Upper lobe of left lung (tissue), 6 donors: Measurements from ENCODE around the gene ACCSL. TPM values are rescaled to one million over a fixed set of nuclear protein-coding genes. Genes with fewer than 3 reads are reported as not detected.

ENCODE experiments used
- ATAC-seq, 2 donors: fragments of 200-7000 bp; cut with Tn5 transposase; one replicate each; pipeline ENCODE4 v1.9.1; 2022; ENCODE audit warnings: mild to moderate bottlenecking in 2 of 2, moderate library complexity in 2 of 2; ENCODE audit not compliant: low FRiP score in 2 of 2
- DNase-seq, 2 donors: peaks; one replicate each; pipeline ENCODE4 v3.0.0-alpha.2; 2019 to 2020
- H3K27ac ChIP-seq, 4 donors: fragments of 200-600 bp; sonication (generic); one replicate each; pipeline ENCODE4 v1.5.1; 2016 to 2019
- H3K27me3 ChIP-seq, 4 donors: fragments of 200-600 bp; sonication (generic); one replicate each; pipeline ENCODE4 v1.5.1; 2017 to 2019
- H3K36me3 ChIP-seq, 4 donors: fragments of 200-600 bp; sonication (generic); one replicate each; pipeline ENCODE4 v1.5.1; 2016 to 2019
- H3K4me1 ChIP-seq, 4 donors: fragments of 200-600 bp; sonication (generic); one replicate each; pipeline ENCODE4 v1.5.1; 2018 to 2019
- H3K4me3 ChIP-seq, 4 donors: fragments of 200-600 bp; sonication (generic); one replicate each; pipeline ENCODE4 v1.5.1; 2017 to 2019; ENCODE audit warnings: mild to moderate bottlenecking in 2 of 4, moderate library complexity in 1 of 4
- H3K9me3 ChIP-seq, 4 donors: fragments of 200-600 bp; sonication (generic); one replicate each; pipeline ENCODE4 v1.5.1; 2018 to 2019
- CTCF ChIP-seq, 6 experiments: fragments of 450-650 bp in 4 of 6; fragments of 200-600 bp in 2 of 6; sonication (generic) in 2 of 6; IDR thresholded peaks; one replicate each; pipeline ENCODE4 v1.5.1; 2016 to 2019; ENCODE audit warnings: antibody characterized with exemption in 6 of 6
- EP300 ChIP-seq, 4 donors: sonication (generic); formaldehyde crosslinking; IDR thresholded peaks; one replicate each; pipeline ENCODE4 v1.5.1; 2017; ENCODE audit warnings: antibody characterized with exemption in 4 of 4, control low read depth in 2 of 4
- POLR2A ChIP-seq, 4 donors: fragments of 450-650 bp; IDR thresholded peaks; one replicate each; pipeline ENCODE4 v1.5.1; 2016 to 2017; ENCODE audit warnings: antibody characterized with exemption in 4 of 4, mild to moderate bottlenecking in 2 of 4
- POLR2AphosphoS5 ChIP-seq, 2 donors: sonication (generic); formaldehyde crosslinking; IDR thresholded peaks; one replicate each; pipeline ENCODE4 v1.5.1; 2017; ENCODE audit warnings: antibody characterized with exemption in 2 of 2
- WGBS, 2 donors: methylation state at CpG; one replicate each; pipeline ENCODE4 v1.1.5; 2017 to 2018; 5-methylcytosine and 5-hydroxymethylcytosine counted together
- total RNA-seq, 6 donors: library from RNA; depleted of rRNA in 4 of 6; stranded (reverse); fragments of >200 nt in 4 of 6; gene quantifications; one replicate each; pipeline versions ENCODE4 v1.1.0 to v1.2.1, GENCODE V29; 2016 to 2021
- donor health status: DM: no; HTN: no; CAD: no; lungs with moderate emphysema.
- donor health status: DM: no; HTN: yes; CAD: no; lungs with severe emphysema.

Gene ACCSL
- total RNA-seq, 6 donors from 2014 or later: not detected

- DNase-seq (no peak), ATAC-seq (no peak)
- 70 to 92% methylated on average over 4 to 5 of the region's 5 CpGs for WGBS, 2 donors
- H3K4me1 ChIP-seq: peaks cover 0 to 3% (median 0%) of the 10 kb centered on the region in 4 donors
- peaks cover 0 to 44% (median 17%) of the 10 kb centered on the region in 4 donors for H3K36me3 ChIP-seq
- TF ChIP-seq POLR2AphosphoS5 (IDR thresholded peaks at IDR 0.05) (no peak), EP300 (IDR thresholded peaks at IDR 0.05) (no peak), CTCF (IDR thresholded peaks at IDR 0.05) (no peak), POLR2A (IDR thresholded peaks at IDR 0.05) (no peak)
- no peaks in the 10 kb centered on the region for H3K9me3 ChIP-seq
- H3K4me3 ChIP-seq: no peak overlapping the region
- H3K27me3 ChIP-seq: no peaks in the 10 kb centered on the region
- no peak overlapping the region for H3K27ac ChIP-seq
Observed at GRCh38 chr11:44078794-44079193, 31.0 kb downstream of the ACCSL start.

GRCh38 chr11:44079376-44079775 is 31.6 kb downstream of the ACCSL start:
- no peak for ATAC-seq
- no peaks in the 10 kb centered on the region for H3K27me3 ChIP-seq
- DNase-seq: no peak
- no peak overlapping the region for H3K4me3 ChIP-seq
- TF ChIP-seq CTCF (IDR thresholded peaks at IDR 0.05) (no peak), POLR2AphosphoS5 (IDR thresholded peaks at IDR 0.05) (no peak), POLR2A (IDR thresholded peaks at IDR 0.05) (no peak), EP300 (IDR thresholded peaks at IDR 0.05) (no peak)
- H3K4me1 ChIP-seq: peaks cover 0 to 3% (median 0%) of the 10 kb centered on the region in 4 donors
- H3K27ac ChIP-seq: no peak overlapping the region
- no peaks in the 10 kb centered on the region for H3K9me3 ChIP-seq
- 79 to 89% methylated on average over 5 to 6 of the region's 6 CpGs for WGBS, 2 donors
- peaks cover 0 to 43% (median 17%) of the 10 kb centered on the region in 4 donors for H3K36me3 ChIP-seq

GRCh38 chr11:44080951-44081350 is 33.2 kb downstream of the ACCSL start:
- Histone ChIP-seq H3K27ac (no peak overlapping the region), H3K36me3 (peaks cover 0 to 30% (median 15%) of the 10 kb centered on the region in 4 donors), H3K27me3 (no peaks in the 10 kb centered on the region), H3K4me1 (no peaks in the 10 kb centered on the region), H3K9me3 (no peaks in the 10 kb centered on the region), H3K4me3 (no peak overlapping the region)
- TF ChIP-seq POLR2AphosphoS5 (IDR thresholded peaks at IDR 0.05): no peak
- TF ChIP-seq EP300 (IDR thresholded peaks at IDR 0.05): no peak
- no peak for TF ChIP-seq POLR2A (IDR thresholded peaks at IDR 0.05)
- no peak for TF ChIP-seq CTCF (IDR thresholded peaks at IDR 0.05)
- DNase-seq: peak in 1 of 2 donors; percentile 48
- WGBS, 2 donors: 89 to 91% methylated on average over 4 to 9 of the region's 9 CpGs
- ATAC-seq: no peak

GRCh38 chr11:44082645-44083044 is 34.9 kb downstream of the ACCSL start:
- Histone ChIP-seq H3K4me1 (no peaks in the 10 kb centered on the region), H3K9me3 (no peaks in the 10 kb centered on the region), H3K36me3 (peaks cover 0 to 26% (median 15%) of the 10 kb centered on the region in 4 donors), H3K4me3 (no peak overlapping the region), H3K27me3 (no peaks in the 10 kb centered on the region), H3K27ac (no peak overlapping the region)
- WGBS, 2 donors: 93 to 95% methylated on average over 4 of the region's 4 CpGs
- ATAC-seq (no peak), DNase-seq (no peak)
- no peak for TF ChIP-seq POLR2AphosphoS5 (IDR thresholded peaks at IDR 0.05)
- no peak for TF ChIP-seq POLR2A (IDR thresholded peaks at IDR 0.05)
- TF ChIP-seq CTCF (IDR thresholded peaks at IDR 0.05): no peak
- no peak for TF ChIP-seq EP300 (IDR thresholded peaks at IDR 0.05)

- ATAC-seq (no peak), DNase-seq (peak in 1 of 2 donors; percentile 37)
- Histone ChIP-seq H3K27me3 (no peaks in the 10 kb centered on the region), H3K9me3 (no peaks in the 10 kb centered on the region), H3K4me3 (no peak overlapping the region), H3K4me1 (no peaks in the 10 kb centered on the region), H3K36me3 (peaks cover 0 to 26% (median 14%) of the 10 kb centered on the region in 4 donors), H3K27ac (no peak overlapping the region)
- 89 to 100% methylated on average over 7 to 10 of the region's 10 CpGs for whole genome bisulfite sequencing, 2 donors
- TF ChIP-seq POLR2A (IDR thresholded peaks at IDR 0.05) (no peak), POLR2AphosphoS5 (IDR thresholded peaks at IDR 0.05) (no peak), EP300 (IDR thresholded peaks at IDR 0.05) (no peak), CTCF (IDR thresholded peaks at IDR 0.05) (no peak)
Observed at GRCh38 chr11:44083433-44083832, 35.7 kb downstream of the ACCSL start.
